Activated naive CD4-positive, alpha-beta T cell treated with anti-CD3 and anti-CD28 coated beads, Interleukin-2, amount 50 U/mL, for 16 hours (primary cell): ENCODE data around the gene SBNO2.
"Not testable (repeated sequence)": the region's sequence is repeated elsewhere in the genome, so short reads cannot be mapped to it uniquely, and the experiment has no call there.

Experiments used
- DNase-seq: peaks from one replicate; pipeline ENCODE4 v3.0.0-alpha.2; 2020

SBNO2 gene

DNA sequence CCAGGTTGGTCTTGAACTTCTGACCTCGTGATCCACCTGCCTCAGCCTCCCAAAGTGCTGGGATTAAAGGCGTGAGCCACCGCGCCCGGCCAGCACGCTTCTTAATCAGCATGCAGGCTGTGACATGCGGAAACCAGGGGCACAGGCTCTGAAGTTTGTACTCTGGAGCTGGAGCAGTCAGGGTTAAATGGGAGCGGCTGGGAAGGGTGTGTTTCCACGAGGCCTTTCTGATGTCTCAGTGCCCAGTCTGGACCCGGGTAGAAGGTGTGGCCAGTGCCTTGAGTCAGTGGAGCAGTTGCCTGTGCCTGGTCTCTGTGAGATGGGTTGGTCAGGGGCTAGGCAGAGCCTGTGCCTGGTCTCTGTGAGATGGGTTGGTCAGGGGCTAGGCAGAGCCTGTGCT lies 34.8 kb upstream of the SBNO2 start:
- not testable (repeated sequence) for DNase-seq

DNA sequence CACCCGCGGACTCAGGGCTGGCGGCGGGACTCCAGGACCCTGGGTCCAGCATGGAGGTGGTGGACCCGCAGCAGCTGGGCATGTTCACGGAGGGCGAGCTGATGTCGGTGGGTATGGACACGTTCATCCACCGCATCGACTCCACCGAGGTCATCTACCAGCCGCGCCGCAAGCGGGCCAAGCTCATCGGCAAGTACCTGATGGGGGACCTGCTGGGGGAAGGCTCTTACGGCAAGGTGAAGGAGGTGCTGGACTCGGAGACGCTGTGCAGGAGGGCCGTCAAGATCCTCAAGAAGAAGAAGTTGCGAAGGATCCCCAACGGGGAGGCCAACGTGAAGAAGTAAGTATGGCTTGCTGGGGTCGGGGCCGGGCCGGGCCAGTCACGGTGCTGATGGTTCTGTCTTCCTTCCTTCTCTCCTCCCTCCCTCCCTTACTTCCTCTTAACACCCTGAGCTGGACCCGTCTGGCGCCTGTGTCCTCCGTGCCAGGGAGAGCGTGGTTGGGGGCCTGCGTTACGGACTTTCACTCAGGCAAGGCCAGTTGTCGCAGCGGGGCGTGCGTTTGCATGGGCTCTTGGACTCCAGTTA lies 32.9 kb upstream of the SBNO2 start:
- peak; percentile 33 for DNase-seq

DNA sequence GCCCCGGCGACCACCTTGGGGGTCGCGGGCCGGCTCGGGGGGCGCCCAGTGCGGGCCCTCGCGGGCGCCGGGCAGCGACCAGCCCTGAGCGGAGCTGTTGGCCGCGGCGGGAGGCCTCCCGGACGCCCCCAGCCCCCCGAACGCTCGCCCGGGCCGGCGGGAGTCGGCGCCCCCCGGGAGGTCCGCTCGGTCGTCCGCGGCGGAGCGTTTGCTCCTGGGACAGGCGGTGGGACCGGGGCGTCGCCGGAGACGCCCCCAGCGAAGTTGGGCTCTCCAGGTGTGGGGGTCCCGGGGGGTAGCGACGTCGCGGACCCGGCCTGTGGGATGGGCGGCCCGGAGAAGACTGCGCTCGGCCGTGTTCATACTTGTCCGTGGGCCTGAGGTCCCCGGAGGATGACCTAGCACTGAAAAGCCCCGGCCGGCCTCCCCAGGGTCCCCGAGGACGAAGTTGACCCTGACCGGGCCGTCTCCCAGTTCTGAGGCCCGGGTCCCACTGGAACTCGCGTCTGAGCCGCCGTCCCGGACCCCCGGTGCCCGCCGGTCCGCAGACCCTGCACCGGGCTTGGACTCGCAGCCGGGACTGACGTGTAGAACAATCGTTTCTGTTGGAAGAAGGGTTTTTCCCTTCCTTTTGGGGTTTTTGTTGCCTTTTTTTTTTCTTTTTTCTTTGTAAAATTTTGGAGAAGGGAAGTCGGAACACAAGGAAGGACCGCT lies 32.2 kb upstream of the SBNO2 start:
- peak; percentile 14 for DNase-seq

DNA sequence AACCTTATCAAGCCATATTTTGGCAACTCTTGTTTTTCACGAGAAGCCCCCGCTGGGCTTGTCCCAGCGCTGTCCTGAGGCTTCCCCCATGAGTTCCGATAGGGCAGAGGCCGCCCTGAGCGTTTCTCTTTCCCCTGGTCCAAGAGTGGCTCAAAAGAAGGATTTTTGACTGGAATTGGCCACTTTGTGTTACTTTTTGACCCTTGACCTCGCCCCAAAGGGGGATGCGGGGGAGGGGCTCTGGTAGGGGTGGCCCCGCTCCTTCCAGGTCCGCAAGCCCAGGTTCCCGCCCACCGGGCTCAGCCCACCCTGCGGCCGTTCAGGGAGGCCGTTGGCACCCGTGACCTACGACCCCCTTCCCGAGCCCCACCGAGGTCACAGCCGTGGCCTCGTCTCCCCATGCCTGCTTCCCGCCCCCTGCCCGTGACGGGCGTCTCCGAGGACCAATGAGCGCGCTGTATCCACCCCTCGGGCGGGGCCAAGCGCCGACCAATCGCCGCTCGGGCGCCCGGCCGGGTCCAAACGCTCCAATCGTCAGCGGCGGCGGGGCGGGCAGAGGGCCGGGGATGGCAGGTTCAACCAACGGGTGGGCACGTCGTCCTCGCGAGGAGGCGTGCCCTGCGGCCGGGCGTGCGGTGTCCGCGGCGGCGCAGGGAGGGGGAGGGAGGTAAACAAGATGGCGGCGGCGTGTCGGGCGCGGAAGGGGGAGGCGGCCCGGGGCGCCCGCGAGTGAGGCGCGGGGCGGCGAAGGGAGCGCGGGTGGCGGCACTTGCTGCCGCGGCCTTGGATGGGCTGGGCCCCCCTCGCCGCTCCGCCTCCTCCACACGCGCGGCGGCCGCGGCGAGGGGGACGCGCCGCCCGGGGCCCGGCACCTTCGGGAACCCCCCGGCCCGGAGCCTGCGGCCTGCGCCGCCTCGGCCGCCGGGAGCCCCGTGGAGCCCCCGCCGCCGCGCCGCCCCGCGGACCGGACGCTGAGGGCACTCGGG lies 31.3 kb upstream of the SBNO2 start, which contains the start of gene STK11:
STK11 (plus strand) TSS at position 665 of the 986 bp plus-strand sequence. CDS start 1,136 bp downstream, outside the sequence.
- DNase-seq = peak; percentile 100

DNA sequence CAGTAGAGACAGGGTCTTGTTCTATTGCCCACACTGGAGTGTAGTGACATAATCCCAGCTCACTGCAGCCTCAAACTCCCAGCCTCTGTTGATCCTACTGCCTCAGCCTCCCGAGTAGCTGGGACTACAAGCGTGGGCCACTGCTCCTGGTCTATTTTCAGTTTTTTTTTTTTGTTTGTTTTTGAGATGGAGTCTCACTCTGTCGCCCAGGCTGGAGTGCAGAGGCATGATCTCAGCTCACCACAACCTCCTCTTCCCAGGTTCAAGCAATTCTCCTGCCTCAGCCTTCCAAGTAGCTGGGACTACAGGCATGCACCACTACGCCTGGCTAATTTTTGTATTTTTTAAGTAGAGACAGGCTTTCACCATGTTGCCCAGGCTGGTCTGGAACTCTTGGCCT lies 26.5 kb upstream of the SBNO2 start:
- DNase-seq = not testable (repeated sequence)

DNA sequence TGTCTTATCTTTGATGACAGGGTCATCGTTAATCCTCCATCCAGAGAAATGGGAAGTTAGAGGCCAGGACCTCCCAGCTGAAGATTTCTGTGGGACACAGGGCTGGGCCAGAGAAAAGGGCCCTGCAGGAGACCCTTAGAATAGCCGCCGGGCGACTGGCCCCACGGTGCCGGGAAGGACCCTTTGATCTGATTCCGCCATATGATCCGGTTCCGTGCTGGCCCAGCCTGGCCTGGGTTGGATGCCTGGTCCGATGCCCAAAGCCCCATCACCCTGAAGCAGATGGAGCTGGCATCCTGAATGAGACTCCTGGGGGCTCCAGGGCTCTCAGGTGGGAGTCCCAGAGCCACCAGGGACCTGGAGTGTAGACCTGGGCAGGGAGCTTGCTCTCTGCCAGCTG lies 25.5 kb upstream of the SBNO2 start:
- DNase-seq = no peak

DNA sequence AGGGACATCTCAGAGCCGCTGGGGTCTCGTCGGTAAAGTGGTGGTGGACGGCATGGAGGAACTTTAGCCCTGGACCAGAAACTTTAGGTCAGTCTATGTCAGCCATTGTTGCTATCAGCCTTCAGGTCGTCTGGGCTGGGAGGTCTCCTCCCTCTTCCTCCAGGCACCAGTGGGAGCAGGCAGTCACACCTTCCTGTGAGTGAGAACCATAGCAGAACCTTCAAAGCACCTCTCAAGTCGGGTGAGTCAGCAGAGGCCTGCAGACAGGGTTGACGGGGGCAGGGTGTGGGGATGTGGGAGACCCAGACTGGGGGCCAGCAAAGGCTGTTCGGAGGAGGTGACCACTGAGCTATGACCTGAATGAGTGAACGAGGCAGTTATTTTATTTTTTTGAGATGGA lies 15.4 kb upstream of the SBNO2 start:
- DNase-seq = peak; percentile 65

DNA sequence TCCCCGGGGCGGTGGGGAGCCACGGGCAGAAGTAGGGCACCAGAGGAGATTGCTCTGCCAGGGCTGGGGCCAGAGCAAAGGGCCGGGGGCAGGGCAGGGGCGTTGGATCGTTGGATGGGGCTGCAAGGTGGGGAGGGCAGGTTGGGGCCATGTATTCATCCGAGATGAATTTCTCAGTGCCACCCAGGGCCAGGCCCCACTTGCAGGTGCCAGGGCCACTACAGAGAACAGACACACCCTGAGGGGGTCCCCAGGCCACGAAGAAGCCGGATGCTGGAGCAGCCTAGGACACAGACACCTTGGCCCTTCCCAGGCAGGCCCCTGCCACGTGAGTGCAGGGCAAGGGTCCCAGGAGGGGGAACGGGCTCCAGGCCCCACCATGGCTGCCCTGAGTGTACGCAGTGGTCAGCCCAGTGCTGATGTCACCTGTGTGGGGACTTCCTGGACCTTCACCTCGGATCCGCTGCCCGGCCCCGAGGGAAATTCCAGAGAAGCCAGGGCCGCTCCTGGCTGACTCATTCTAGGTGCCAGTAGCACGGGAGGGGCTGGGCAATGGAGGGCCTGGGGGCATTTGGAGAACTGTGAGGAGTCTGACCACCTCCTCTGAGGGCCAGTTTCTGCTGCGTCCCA lies 9.6 kb upstream of the SBNO2 start:
- DNase-seq = no peak

DNA sequence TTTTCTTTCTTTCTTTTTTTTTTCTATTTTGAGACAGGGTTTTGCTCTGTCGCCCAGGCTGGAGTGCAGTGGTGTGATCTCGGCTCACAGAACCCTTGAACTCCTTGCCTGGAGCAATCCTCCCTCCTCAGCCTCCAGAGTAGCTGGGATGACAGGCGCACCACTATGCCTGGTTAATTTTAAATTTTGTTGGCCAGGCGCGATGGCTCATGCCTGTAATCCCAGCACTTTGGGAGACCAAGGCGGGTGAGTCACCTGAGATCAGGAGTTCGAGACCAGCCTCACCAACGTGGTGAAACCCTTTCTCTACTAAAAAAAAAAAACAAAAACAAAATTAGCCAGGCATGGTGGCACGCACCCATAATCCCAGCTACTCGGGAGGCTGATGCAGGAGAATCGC lies 8.7 kb upstream of the SBNO2 start:
- no peak for DNase-seq

DNA sequence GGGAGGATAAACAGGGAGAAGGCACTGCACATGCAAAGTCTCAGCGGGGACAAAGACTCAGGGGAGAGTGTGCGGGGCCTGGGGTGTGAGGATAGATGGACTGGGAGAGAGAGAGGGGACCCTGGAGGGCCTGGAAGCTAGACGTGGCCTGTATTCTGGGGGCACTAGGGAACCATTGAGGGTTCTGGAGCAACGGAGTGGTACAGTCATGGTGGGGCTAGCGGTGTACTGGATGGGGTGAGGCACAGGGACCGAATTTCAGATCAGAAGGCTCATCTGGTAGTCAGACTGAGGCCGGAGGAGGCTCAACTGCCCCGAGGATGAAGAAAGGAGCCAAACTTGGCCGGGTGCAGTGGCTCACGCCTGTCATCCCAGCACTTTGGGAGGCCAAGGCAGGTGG lies 8.0 kb upstream of the SBNO2 start:
- no peak for DNase-seq

DNA sequence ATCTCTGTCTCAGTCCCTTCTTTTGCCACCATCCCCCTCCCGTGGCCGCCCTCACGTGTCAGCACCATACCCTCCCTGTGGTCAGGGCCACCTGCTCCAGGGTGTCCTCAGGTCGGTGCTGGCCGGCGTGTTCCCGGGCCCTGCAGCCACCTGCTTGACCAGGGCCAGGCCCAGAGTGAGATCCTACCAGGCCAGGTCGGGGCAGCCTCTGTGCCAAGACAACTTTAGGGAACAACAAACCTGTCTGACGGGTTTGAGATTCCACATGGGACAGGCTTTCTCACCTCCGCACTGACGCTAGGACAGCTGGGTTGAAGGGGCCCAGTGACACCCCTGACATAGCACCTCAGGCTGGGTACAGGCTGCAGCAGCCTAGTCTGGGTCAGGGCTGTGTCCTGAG lies 7.5 kb upstream of the SBNO2 start:
- no peak for DNase-seq

DNA sequence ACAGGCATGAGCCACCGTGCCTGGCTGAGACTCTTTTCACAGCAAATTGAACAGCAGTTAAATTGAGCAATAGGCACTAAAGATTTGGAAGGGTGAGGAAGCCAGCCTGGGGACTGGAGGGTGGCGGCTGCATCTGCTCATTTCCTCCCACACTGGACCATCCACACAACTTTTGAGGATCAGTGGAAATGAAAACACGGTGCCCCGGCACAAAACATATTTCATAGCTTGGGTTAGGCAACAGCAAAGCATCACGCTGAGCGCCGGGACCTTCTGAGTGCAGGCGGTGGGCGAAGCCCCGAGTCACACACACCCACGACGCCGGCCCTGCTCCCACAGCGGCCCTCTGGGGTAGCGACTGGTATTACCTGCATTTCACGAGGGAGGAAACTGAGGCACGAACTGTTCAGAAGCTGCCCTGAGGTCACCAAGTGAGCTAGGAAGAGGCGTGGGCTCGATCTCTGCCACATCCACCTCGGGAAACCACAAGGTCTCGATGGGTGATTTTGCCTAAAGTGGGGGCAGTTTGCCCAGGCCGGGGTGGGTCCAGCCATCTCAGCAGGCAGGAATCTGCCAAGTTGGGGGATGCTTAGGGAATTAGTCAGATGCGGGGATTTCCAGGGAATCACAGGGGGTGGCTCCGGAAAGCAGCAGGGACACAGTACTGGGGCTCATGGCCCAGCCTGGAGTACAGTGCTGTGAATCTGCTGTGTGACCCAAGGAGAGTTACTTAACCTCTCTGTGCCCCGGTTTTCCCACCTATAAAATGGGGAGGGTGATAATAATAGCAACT lies 3.5 kb upstream of the SBNO2 start:
- DNase-seq = no peak

DNA sequence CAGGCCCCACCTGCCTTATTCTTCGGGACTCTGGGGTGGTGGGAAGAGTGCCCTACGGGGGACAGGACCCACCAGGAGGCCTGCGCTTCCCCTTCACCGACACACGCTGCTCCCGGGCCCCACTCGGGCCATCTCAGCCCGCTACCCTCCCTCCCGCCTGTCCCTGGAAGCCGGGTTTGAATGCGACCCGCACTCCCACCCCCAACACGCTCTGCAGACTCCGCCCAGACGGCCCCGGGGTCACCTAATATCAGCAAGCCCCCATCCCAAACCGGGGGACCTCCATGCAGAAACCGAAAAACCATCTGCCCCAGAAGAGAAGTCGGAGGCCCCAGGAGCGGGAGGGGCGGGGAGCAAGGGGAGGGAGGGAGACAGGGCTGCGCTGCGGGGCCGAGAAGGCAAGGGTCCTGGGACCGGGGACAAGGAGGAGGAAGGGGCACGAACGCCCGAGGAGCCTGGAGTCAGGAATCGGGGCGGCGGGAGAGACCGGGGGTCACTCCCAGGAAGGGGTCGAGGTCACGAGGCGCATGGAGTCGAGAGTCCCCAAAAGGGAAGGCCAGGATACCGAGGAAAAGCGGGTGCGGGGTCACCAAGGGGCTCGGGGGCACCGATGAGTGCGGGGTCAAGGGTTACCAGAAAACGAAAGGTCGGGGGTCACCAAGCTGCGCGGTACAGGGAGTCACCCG lies 766 bp downstream of the SBNO2 start:
- peak; percentile 18 for DNase-seq

DNA sequence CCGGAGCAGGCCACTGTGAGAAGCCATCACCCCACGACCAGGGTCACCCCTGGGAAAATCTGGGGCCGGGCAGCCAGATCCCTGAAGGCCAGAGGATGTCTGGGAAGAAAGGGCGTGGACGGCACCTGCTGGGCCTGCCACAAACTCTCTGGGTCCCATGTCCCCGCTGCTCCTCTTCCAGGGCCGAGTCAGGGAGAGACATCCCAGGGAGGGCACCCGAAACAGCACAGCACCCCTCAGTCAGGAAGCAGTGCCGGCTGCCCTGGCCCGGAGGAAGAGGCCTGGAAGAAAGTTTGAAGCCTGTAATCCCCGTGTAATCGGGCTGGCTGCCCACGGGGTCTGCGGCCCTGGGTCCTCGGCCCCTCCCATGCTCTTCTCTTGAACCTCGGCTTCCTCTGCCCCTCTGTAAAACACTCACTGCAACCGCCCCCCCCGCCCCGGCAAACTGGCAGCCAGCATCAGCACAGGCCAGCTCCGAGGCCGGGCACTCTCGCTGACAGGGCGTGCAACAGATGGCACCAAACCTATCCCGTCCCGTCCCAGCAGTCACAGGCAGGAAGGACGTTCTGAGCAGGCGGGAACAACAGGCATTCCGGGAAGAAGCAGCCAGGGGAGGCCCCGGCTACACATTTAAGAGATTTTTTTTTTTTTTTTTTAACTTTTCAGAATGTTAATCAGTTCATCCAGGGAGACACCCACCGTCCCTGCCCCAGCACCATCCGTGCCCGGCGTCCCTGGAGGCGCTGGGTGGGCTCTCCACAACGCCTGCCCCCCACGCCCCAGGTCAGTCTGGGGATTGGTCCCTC lies 1.5 kb downstream of the SBNO2 start:
- DNase-seq = peak; percentile 10

DNA sequence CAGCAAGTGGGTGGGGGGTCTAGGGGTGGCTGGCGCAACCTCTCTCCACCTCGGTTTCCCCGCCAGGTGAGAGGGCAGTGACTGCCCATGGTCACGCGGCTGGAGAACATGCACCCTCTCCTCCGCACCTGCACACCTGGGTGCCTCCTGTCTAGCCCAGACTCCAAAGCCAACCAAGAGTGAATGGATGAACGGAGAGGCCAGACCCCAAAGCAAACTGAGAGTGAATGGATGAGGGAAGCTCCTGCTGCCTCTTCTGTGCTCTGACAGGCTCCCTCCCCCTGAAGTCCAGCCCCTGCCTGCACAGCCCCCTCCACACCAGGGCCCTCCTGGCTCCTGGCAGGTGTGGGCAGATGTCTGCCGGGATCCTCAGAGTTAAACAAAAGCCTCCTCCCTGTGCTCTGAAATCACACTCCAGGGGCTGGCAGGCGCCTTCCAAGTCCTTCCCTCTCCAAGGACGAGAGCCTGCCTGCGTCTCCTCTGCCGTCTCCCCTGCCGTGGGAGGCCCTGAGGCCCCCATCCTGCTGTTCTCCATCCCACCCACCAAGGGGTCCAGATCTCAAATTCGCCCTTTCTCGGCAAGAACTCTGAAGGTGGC lies 2.2 kb downstream of the SBNO2 start:
- peak; percentile 12 for DNase-seq

DNA sequence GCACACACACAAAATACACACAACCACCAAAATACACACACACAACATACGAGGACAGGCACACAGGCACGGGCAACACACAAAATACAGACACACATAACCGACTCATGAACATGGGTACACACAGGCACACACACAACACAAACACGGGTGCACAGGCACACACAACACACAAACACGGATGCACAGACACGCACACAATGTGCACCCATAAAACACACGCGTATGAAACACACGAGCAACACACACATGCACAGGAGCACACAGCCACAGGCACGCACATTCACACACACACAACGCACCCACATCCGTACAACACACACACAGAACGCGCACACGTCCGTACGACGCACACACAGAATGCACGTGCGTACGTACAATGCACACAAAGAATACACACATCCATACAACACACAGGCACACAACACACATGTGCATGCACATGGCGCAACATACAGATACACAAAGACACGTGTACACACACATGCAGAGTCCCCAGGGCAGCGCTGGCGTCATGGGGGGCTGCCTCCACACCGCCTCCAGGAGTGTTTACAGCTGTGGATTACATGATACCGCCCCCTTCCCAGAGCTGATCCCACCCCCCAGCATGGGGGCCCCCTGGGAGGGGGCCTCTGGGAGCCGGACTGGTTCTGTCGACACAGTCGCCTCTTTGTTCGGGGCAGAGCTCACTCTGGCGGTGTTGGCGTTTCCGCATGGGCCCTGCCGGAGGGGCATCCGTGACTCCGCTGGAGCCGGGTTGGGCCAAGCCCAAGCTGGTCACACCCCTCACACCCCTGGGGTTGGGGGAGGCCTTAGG lies 2.9 kb downstream of the SBNO2 start:
- DNase-seq = peak; percentile 12

DNA sequence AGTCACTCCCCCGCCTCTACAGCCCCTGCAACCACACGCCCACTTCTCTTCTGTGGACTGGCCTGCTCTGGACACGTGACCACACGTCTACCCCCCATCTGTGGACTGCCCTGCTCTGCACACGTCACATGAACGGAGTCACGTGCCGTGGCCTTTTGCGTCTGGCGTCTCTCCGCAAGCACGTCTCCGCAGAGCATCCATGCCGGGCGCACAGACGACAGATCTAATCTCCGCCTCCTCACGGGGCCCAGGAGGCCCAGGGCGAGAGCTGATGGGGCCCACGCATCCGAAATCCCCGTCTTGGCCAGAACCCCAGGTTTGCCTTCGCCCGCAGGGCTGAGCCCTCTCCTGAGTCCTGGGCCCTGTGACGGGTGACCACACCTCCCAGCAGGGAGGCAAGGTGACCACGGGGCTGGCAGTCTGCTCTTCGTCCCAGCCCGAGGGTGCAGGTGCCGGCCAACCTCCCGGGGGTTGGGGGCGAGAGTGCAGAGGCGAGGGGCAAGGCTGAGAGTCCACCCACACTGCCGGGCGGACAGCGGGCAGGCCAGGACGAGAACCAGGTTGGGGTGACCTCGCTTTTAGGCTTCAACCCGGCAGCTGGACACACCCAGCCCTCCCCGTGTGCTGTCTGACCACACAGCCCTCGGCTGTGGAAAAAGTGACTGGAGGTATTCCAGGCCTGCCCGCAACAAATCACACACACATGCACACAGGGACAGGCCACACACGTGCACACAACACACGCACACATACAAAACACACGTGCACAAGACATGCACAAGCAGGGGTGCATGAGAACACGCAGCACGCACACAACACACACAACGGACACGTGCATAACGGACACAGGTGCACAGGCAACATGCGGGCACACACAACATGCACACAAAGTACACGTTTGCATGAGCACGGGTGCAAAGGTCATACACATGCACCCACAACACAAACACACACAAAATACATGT lies 3.9 kb downstream of the SBNO2 start:
- DNase-seq = peak; percentile 10

DNA sequence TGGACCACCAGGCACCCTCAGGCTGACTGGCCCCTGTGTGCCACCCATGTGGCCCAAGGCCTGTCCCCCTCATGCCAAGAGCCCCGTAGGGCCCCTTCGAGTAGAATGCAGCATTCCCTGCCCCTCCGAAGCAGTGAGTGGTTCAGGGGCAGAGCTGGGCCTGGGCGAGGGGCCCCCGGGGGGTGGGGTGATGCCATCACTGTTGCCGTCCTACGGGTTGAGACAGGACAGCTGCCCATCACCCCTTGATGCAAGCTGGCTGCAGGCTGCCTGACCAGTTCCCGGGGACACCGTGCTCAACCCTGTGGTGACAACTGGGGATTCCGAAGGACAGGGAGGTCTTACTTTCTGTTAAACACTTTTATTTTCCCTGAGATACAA lies 4.7 kb downstream of the SBNO2 start:
- DNase-seq = peak; percentile 10
